Panc1 (cell line): ENCODE data around the gene CLDN6. TPM values are rescaled to one million over a fixed set of nuclear protein-coding genes. Genes with fewer than 3 reads are reported as not detected.
A peak's percentile ranks its signal among the peaks of the same experiment; 100 is the strongest.

Experiments used
- ATAC-seq: fragments of 200-7000 bp; cut with Tn5 transposase; 2 replicates; pipeline ENCODE4 v1.9.1; 2020; ENCODE audit warnings: mild to moderate bottlenecking, moderate library complexity
- BruUV-seq: library from RNA; stranded (reverse); fragments of 400-500 nt; replicated peaks from 2 replicates; lab custom pipeline; 2021; lab: Mats Ljungman, UMichigan
- CTCF ChIA-PET: fragments of 300-600 bp; sonication (Branson Sonifier 250); formaldehyde crosslinking; loops from one replicate; lab custom pipeline; 2022; ENCODE audit warnings: antibody characterized with exemption; lab: Charles Lee
- POLR2A ChIA-PET: fragments of 300-600 bp; sonication (Branson Sonifier 250); formaldehyde crosslinking; loops from one replicate; lab custom pipeline; 2022; ENCODE audit warnings: antibody characterized with exemption; lab: Charles Lee
- DNase-seq: peaks from one replicate; pipeline ENCODE4 v3.0.0-alpha.2; 2010; ENCODE audit warnings: low read depth, low spot score
- H3K27ac ChIP-seq: 2 replicates; pipeline ENCODE4 v1.5.1; 2011; ENCODE audit warnings: mild to moderate bottlenecking, low read length, inconsistent platforms
- H3K27me3 ChIP-seq: fragments of 200-500 bp; sonication (Bioruptor generic); 2 replicates; pipeline ENCODE4 v1.6.0; 2014; ENCODE audit warnings: low read length, inconsistent platforms; ENCODE audit not compliant: control insufficient read depth, insufficient read depth
- H3K36me3 ChIP-seq: fragments of 200-500 bp; sonication (Bioruptor generic); 2 replicates; pipeline ENCODE4 v1.5.1; 2014; ENCODE audit warnings: inconsistent platforms, mild to moderate bottlenecking, low read length, moderate library complexity; ENCODE audit not compliant: control insufficient read depth, insufficient read depth
- H3K4me1 ChIP-seq: 2 replicates; pipeline ENCODE4 v1.5.1; 2011; ENCODE audit warnings: inconsistent platforms, mild to moderate bottlenecking, low read length, moderate library complexity; ENCODE audit not compliant: control insufficient read depth, insufficient read depth
- H3K4me3 ChIP-seq, 2 experiments: 2 replicates each; pipeline ENCODE4 v1.5.1; 2011 to 2012; ENCODE audit warnings: low read depth in 2 of 2, low read length in 2 of 2, mild to moderate bottlenecking in 2 of 2, inconsistent platforms in 1 of 2, moderate library complexity in 1 of 2
- H3K9me3 ChIP-seq: fragments of 200-500 bp; sonication (Bioruptor generic); 2 replicates; pipeline ENCODE4 v1.5.1; 2014; ENCODE audit warnings: low read depth, mild to moderate bottlenecking, inconsistent platforms, low read length, moderate library complexity; ENCODE audit not compliant: control insufficient read depth, insufficient read depth
- POLR2AphosphoS5 ChIP-seq: IDR thresholded peaks from 2 replicates; pipeline ENCODE4 v1.6.1; 2012; ENCODE audit warnings: mild to moderate bottlenecking, low read depth, low read length, moderate library complexity
- SIN3A ChIP-seq: IDR thresholded peaks from 2 replicates; pipeline ENCODE4 v1.6.1; 2012; ENCODE audit warnings: low read depth, mild to moderate bottlenecking, low read length, moderate library complexity, borderline replicate concordance; ENCODE audit not compliant: insufficient read depth
- TCF7L2 ChIP-seq: IDR thresholded peaks from 2 replicates; pipeline ENCODE4 v1.6.1; 2011; ENCODE audit warnings: mild to moderate bottlenecking, low read depth, low read length, inconsistent platforms
- in situ Hi-C: cut with HindIII; loops from 2 replicates; pipeline ENCODE4 v1.10.0; 2016; ENCODE audit warnings: low sequenced_read_pairs, low pct_unique_long_range_greater_than_20kb
- intact Hi-C: fragments of 100-400 bp; cut with micrococcal nuclease; formaldehyde crosslinking; loops from one replicate; pipeline ENCODE4 v1.10.0; 2022; ENCODE audit not compliant: unreplicated experiment
- total RNA-seq: library from RNA; stranded (reverse); gene quantifications from one replicate; pipeline ENCODE4 v1.2.1, GENCODE V29; 2021; ENCODE audit not compliant: unreplicated experiment
- TF ChIP-seq, protein P1 (sequence below), 2 experiments: IDR thresholded peaks; 2 replicates each; pipeline ENCODE4 v1.6.1; 2011 to 2012; ENCODE audit warnings: low read depth in 2 of 2, control low read depth in 1 of 2, low read length in 1 of 2, mild to moderate bottlenecking in 1 of 2, moderate library complexity in 1 of 2; ENCODE audit not compliant: insufficient read depth in 1 of 2
- TF ChIP-seq, protein P2 (sequence below): fragments of 450-650 bp; IDR thresholded peaks from 2 replicates; pipeline ENCODE4 v1.5.1; 2017; ENCODE audit warnings: mild to moderate bottlenecking

Gene CLDN6
- total RNA-seq, 1 experiment from 2014 or later = 1.2 TPM

DNA sequence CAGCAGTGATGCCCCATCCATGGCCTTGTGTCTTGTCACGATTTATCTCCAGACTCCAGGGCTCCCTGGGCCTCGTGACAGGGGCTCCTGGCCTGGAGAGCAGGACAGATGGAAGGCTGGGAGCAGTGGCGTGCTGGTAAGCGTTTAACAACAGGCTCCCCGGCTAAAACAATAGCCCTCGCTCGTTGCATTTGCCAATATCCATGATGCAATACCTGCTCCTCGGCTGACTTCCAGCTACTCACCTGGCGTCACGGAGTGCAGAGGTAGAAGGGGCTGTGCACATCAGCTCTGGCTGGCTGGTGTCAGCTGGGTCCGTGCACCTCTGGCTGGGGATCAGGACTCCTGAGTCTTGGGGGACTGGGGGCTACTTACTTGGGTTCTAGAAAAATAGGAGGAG lies 20.3 kb upstream of the CLDN6 start:
- H3K4me3 ChIP-seq = no peak overlapping the region
- no peak overlapping the region for H3K27ac ChIP-seq
- H3K9me3 ChIP-seq = no peaks in the 10 kb centered on the region
- intact Hi-C loops (no loop called here), in situ Hi-C loops (no loop called here)
- ATAC-seq (peak; percentile 47; the same call in 1 of the 2 replicates), DNase-seq (no peak)
- peaks cover 3% of the 10 kb centered on the region; the same call in 1 of the 2 replicates for H3K36me3 ChIP-seq
- POLR2A ChIA-PET = no interaction called here
- TF ChIP-seq SIN3A (no peak), POLR2AphosphoS5 (no peak), TCF7L2 (no peak)
- TF ChIP-seq, protein P1, sequence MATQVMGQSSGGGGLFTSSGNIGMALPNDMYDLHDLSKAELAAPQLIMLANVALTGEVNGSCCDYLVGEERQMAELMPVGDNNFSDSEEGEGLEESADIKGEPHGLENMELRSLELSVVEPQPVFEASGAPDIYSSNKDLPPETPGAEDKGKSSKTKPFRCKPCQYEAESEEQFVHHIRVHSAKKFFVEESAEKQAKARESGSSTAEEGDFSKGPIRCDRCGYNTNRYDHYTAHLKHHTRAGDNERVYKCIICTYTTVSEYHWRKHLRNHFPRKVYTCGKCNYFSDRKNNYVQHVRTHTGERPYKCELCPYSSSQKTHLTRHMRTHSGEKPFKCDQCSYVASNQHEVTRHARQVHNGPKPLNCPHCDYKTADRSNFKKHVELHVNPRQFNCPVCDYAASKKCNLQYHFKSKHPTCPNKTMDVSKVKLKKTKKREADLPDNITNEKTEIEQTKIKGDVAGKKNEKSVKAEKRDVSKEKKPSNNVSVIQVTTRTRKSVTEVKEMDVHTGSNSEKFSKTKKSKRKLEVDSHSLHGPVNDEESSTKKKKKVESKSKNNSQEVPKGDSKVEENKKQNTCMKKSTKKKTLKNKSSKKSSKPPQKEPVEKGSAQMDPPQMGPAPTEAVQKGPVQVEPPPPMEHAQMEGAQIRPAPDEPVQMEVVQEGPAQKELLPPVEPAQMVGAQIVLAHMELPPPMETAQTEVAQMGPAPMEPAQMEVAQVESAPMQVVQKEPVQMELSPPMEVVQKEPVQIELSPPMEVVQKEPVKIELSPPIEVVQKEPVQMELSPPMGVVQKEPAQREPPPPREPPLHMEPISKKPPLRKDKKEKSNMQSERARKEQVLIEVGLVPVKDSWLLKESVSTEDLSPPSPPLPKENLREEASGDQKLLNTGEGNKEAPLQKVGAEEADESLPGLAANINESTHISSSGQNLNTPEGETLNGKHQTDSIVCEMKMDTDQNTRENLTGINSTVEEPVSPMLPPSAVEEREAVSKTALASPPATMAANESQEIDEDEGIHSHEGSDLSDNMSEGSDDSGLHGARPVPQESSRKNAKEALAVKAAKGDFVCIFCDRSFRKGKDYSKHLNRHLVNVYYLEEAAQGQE (IDR thresholded peaks at IDR 0.05; ENCODE audit: insufficient read depth in 1 of 2, low read depth in 2 of 2, low read length in 1 of 2) = no peak
- TF ChIP-seq, protein P2, sequence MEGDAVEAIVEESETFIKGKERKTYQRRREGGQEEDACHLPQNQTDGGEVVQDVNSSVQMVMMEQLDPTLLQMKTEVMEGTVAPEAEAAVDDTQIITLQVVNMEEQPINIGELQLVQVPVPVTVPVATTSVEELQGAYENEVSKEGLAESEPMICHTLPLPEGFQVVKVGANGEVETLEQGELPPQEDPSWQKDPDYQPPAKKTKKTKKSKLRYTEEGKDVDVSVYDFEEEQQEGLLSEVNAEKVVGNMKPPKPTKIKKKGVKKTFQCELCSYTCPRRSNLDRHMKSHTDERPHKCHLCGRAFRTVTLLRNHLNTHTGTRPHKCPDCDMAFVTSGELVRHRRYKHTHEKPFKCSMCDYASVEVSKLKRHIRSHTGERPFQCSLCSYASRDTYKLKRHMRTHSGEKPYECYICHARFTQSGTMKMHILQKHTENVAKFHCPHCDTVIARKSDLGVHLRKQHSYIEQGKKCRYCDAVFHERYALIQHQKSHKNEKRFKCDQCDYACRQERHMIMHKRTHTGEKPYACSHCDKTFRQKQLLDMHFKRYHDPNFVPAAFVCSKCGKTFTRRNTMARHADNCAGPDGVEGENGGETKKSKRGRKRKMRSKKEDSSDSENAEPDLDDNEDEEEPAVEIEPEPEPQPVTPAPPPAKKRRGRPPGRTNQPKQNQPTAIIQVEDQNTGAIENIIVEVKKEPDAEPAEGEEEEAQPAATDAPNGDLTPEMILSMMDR = no peak
- CTCF ChIA-PET = no interaction called here
- no peaks in the 10 kb centered on the region for H3K4me1 ChIP-seq
- H3K27me3 ChIP-seq = no peaks in the 10 kb centered on the region; the same call in 1 of the 2 replicates
- BruUV-seq = no TSS peak

DNA sequence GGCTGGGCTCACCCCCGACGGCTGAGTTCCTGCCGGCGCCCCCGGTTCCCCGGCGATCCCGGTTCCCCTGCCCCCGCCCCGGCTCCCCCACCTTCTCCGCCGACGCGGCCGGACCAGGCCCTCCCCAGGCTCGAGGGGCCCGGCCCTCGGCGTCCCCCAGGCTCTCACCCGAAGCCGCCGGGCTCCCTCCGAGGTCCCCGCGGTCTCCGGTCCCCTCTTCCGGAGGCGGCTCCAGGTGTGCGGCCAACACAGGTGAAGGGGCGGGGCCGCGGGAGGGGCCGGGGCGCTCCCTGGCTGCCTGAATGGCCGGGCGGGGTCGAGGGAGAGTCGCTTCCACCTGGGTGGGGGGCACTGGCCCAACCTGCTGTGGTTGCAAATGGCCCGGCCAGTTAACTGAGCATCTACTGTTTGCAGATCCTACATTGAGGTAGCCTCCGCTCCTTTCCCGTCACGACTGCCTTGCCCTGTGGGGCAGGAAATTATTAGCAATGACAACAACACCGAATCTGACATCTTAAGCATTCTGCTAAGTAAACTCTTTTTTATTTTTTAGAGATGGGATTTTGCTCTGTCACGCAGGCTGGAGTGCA lies 18.8 kb upstream of the CLDN6 start, which contains the start of gene BICDL2:
BICDL2 (minus strand) TSS at position 219 of the 590 bp plus-strand sequence. CDS start 1,448 bp downstream, outside the sequence.
- ChIA-PET CTCF (no interaction called here), POLR2A (interaction anchor here (0.7 kb wide), 1 partner anchor 73 kb away, joined by 8 read pairs; the partner anchor contains the start of gene KREMEN2)
- H3K9me3 ChIP-seq = no peaks in the 10 kb centered on the region
- intact Hi-C loops (no loop called here), in situ Hi-C loops (no loop called here)
- ATAC-seq (no peak), DNase-seq (no peak)
- no peaks in the 10 kb centered on the region for H3K4me1 ChIP-seq
- H3K4me3 ChIP-seq = peak within 1 kb of the TSS in 1 of 2 experiments; percentile 30; a peak in 2 of 4 replicates
- no peak for TF ChIP-seq POLR2AphosphoS5
- H3K27ac ChIP-seq = no peak within 1 kb of the TSS
- BruUV-seq = no TSS peak
- H3K36me3 ChIP-seq = peaks cover 3% of the 10 kb centered on the region; the same call in 1 of the 2 replicates
- H3K27me3 ChIP-seq = no peaks in the 10 kb centered on the region; the same call in 1 of the 2 replicates
